Frontal cortex (tissue), 4 donors: ENCODE measurements around the gene SLC26A11. TPM values are rescaled to one million over a fixed set of nuclear protein-coding genes. Genes with fewer than 3 reads are reported as not detected.

Experiments used
- DNase-seq, 2 donors: peaks; one replicate each; pipeline ENCODE4 v3.0.0; 2012; ENCODE audit warnings: low spot score in 2 of 2
- FAIRE-seq: peaks from 2 replicates; lab custom pipeline; 2012; peaks lifted over from hg19 to GRCh38; lab: Jason Lieb, UNC
- total RNA-seq: library from RNA; depleted of rRNA; stranded (reverse); fragments of >200 nt; gene quantifications from one replicate; pipeline ENCODE4 v1.2.3, GENCODE V29; 2014
- donor health status: control.
- donor health status: control.
- donor health status: control.

The SLC26A11 gene
- total RNA-seq, 1 donor from 2014 or later, result 9.8 TPM

DNA sequence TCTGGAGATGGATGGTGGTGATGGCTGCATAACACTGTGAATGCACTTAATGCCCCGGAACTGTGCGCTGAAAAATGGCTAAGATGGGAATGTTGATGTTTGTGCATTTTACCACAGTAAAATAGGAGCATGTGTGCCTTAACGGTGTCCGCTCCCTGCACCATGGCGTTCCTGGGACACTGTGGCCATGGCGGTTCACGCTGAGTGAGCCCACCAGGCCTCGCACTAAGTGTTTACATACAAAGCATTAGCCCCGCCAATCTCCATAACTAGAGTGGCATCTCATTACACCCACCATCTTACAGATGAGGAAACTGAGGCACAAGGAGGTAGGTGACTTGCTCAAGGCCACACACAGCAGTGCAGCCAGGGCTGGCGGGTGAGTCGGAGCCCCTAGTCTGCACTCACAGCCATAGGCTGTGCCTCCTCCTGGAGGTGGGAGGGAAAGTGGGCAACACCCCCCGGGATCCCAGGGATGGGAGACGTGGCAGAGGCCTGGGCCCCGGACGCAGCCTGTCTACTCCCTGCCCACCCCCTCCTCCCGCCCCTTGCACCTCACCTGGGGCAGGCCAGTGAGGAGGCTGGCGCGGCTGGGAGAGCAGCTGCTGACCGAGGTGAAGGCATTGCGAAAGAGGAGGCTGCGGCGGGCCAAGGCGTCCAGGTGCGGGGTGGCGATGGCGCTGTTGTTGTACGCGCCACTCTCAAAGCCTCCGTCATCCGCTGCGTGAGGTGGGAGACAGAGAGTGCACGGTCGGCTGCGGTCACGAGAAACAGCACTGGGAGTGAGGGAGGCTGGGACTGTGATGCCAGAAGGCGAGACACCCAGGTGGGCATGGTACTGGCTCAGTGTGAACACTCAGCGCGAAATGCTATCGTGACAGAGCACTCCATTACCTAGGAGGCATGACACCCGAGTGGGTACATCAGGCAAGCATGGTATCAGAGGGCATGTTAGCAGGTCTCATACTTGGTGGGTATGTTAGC is 3.5 kb upstream of the SLC26A11 start:
- FAIRE-seq, result no peak
- no peak for DNase-seq

DNA sequence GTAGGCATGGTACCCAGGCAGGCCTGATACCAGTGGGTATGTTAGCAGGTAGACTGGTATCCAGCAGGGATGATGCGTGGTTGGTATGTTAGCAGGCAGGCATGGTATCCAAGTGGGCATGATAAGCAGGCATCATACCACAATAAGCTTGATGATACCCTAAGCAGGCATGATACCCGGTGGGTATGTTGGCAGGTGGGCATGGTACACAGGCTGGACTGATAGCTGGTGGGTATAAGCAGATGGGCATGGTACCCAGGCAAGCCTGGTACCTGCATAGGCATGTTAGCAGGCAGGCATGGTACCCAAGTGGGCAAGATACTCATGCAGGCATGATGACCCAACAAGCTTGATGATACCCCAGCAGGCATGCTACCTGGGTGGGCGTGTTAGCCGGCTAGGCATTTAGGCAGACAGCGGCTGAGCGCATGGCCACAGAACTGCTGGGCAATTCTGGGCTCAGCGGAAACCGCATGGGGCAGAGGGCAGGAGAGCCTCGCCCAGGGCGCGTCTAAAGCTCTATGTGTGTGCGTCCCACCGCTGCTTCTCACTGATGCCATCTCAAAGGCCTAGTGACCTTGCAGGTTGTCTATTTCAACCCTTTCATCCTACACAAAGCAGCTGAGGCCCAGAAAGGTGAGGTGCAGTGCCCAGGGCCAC is 2.4 kb upstream of the SLC26A11 start:
- no peak for FAIRE-seq
- DNase-seq, result no peak

DNA sequence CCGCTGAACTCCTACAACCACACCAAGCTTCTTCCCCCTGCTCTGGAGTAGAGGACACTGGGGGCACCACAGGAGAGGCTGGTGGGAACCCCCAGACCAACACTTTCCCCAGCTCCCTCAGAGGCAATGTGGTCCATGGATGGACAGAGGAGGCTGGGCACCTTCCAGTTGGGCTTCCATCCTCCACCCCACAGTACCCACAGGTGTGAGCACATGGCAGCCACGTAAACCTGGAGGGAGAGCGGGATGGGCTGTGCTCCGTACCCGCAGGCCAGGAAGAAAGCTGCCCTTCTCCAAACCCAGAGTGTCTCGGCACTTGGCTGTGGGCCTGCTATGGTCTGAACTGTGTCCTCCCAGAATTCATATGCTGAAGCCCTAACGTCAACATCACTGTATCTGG is 1.8 kb upstream of the SLC26A11 start:
- no peak for FAIRE-seq
- no peak for DNase-seq

DNA sequence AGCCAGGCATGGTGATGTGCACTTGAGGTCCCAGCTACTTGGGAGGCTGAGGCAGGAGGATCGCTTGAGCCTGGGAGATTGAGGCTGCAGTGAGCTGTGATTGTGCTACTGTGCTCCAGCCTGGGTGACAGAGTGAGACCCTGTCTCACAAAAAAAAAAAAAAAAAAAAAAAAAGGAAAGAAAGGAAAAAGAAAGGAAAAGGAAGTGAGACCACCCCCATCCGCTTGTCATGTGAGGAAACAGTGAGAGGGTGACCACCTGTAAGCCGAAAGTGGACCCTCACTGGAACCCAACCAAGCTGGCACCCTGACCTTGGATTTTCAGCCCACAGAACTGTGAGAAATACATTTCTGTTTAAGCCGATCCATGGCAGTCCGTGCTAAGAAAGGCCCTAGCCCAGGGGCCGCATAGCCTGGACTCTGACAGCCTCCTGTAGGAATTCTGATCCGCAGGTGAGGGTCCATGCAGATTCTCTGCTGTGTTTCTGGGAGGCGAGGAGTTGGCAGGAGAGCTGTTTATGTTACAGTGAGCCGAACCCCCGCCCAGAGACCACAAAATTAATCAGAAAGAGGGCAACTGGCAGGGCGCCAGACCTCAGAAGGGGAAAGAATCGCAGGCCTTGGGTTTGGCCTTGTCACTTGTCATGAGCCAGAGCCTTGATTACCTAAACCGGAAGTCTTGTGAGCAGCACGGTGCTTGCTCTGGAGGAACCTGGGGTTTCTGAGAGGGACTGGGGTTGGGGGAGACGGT is 1.0 kb upstream of the SLC26A11 start:
- FAIRE-seq, result no peak
- DNase-seq, result peak; percentile 46 to 60

DNA sequence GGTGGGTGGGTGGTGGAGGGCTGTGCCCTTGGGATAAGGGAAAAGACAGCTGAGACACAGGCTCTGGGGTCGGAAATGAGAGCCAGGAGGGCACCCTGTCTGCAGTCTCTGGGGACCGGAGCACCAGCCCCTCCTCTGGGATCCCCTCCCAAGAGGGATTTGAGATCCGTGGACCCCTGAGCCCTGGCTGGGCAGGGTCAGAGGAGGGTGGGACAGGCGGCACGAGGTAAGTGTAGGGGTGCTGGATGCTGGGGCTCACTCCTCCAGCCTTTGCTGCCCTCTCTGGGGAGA is 519 bp upstream of the SLC26A11 start:
- no peak for FAIRE-seq
- DNase-seq, result no peak

DNA sequence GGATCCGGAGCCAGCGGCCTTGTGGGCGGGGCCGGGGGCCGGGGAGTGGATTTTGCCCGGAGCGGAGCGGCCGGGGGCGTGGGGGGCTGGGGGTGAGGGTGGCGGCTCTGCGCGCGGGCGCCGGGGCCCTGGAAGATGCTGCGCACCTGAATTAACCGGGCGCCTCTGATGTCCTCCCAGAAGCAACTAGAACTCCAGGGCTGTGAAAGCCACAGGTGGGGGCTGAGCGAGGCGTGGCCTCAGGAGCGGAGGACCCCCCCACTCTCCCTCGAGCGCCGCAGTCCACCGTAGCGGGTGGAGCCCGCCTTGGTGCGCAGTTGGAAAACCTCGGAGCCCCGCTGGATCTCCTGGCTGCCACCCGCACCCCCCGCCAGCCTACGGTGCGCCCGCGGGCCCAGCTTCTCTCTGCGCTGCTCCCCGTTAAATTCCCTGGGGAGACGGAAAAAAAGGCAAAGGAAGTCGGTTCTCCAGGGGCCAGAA is 549 bp downstream of the SLC26A11 start:
- peak; percentile 65 to 73 for DNase-seq
- no peak for FAIRE-seq

DNA sequence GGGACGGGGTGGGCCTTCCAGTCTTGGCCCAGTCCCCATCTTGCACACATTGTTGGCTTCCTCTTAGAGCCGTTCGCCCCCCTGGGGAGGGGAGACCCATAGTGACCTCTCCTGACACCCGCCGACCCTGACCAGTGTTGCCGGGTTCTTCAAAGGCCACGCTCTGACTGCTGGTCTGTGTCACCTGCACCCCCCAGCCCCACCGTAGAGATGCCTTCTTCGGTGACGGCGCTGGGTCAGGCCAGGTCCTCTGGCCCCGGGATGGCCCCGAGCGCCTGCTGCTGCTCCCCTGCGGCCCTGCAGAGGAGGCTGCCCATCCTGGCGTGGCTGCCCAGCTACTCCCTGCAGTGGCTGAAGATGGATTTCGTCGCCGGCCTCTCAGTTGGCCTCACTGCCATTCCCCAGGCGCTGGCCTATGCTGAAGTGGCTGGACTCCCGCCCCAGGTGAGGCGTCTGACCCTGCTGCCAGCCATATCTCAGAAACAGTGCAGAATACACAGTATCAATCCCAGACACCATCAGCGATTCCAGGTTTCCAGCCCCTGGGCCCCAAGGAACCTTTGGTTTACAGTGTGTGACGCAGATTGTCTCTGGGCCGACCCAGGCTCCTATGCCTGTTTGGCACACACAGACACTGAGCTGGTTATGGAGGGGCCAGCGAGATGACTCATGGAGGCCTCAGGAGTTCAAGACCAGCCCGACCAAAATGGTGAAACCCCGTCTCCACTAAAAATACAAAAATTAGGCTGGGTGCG is 1.3 kb downstream of the SLC26A11 start:
- DNase-seq (peak in 1 of 2 donors; percentile 41), FAIRE-seq (no peak)

DNA sequence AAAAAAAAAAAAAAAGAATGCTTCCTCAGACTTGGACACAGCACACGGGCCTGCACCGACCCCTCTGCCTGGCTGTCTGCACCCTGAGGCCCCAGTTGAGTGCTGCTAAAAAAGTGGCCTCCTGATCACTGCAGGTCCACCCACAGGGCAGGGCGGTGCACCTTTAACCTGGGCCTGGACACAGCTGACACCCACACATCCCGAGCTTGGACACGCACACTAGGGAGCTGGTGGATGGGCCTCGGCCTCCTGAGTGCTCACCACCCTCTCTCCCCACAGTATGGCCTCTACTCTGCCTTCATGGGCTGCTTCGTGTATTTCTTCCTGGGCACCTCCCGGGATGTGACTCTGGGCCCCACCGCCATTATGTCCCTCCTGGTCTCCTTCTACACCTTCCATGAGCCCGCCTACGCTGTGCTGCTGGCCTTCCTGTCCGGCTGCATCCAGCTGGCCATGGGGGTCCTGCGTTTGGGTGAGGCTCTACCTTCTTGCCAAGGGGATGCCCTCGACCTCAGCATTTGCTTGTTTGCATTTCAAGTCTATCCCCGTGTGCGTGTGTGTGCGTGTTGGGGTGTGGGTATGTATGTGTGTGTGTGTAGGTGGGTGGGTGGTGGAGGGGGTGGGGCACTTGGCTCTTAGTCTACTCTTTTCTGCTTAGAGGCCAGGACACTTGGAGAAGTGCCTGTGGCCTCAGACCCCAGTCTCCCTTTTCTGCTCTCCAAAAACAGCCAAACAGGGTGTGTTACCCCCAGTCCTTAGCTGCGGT is 2.3 kb downstream of the SLC26A11 start:
- no peak for DNase-seq
- no peak for FAIRE-seq

DNA sequence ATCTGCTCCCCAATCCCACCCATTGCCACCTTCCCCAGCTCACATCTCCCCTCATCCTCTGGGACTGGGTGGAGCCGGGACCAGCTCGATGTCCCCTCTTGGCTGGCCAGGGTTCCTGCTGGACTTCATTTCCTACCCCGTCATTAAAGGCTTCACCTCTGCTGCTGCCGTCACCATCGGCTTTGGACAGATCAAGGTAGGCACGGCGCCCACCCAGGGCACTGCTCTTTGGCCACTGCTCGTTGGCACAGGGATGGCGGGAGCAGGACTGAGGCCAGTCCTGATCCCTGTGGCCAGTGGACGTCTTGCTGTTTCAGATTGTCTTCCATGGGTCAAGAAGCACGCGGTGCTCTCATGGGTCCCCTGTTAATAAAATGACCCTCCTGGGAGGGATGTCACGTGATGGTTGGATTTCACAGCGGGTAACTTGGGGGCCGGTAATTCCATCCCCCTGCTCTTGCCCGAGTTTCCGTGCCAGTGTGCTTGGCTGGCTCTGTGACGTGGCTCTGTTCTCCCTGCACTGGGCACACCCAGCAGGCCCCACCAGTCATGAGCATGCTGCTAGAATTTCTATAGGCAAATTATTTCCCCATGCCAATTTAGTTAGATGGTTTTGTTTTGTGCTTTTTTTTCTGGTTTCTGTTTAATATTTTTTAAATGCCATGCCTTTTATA is 3.1 kb downstream of the SLC26A11 start:
- DNase-seq (no peak), FAIRE-seq (no peak)

DNA sequence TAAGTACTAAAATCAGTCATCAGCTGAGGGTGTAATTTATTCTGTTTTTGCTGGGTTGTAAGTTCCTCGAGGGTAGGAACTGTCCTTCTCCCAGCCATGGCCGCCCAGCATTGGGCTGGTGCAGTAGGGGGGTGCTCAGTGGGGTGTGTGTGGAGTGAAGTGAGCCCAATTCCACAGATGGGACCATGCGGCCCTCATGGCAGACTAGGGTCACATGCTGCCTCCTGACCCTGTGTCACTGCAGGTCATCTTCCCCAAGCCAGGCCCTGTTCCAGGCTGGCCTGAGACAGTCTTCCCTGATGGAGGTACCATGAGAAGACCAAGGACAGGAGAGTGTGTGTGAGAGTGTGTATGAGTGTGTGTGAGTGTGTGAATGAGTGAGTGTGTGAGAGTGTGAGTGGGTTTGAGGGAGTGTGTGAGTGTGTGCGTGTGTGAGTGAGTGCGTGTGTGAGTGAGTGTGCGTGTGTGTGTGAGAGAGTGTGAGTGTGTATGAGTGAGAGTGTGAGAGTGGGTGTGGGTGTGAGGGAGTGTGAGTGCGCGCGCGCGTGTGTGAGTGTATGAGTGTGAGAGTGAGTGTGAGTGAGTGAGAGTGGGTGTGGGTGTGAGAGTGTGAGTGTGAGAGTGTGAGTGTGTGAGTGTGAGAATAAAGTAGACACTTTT is 3.7 kb downstream of the SLC26A11 start:
- FAIRE-seq (no peak), DNase-seq (no peak)

DNA sequence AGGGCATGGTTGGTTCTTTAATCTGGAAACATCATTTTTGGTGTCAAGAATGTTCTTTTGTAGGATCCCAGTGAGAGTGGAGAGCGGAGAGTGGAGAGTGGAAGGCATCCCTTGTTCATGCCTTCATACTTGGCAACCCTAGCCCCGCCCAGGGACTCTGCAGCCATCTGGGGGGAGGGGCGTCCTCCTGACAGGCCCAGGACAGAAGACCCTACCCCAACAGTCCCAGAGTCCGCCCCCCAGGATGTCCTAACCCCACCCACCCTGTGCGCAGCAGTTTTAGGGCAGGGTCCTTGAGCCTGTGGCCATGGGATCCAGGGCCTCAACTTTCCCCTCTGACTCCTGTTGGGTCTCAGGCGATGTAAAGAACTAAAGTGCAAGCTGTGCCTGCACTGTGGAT is 4.5 kb downstream of the SLC26A11 start:
- FAIRE-seq (no peak), DNase-seq (no peak)

DNA sequence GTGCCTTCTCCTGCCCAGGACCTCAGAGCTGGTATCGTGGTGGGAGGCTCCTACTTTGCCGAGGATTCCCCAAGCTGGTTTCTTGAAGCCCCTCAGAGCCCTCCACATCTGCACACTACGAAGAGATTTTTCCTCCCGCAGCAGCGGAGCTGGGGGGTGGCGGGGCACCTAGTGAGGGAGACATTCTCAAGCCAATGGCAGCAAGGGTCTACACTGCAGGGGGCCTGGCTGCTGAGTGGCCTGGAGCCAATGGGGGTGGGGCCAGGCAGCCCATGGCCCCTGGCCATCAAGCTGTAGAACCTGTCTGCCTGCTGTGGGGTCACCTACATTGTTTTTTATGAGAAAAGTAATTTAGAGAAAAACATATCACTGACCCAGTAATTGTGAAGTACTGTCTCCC is 5.0 kb downstream of the SLC26A11 start:
- FAIRE-seq, result no peak
- DNase-seq, result no peak

DNA sequence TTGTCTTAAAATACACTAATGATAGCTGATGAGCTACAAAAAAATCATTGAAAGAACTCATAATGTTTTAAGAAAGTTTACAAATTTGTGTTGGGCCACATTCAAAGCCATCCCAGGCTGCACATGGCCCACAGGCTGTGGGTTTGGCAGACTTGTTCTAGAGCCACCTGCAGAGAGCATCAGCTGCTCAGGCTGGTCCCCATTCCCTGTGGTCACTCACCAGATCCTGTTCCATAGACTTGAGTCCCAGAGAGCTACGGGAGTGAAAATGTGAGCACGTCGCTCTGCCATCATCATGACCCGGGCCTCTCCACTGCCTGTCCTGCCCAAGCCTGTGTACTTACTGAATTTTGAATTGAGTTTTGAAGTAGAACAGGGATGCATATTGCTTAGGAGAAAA is 6.9 kb downstream of the SLC26A11 start:
- no peak for DNase-seq
- no peak for FAIRE-seq

DNA sequence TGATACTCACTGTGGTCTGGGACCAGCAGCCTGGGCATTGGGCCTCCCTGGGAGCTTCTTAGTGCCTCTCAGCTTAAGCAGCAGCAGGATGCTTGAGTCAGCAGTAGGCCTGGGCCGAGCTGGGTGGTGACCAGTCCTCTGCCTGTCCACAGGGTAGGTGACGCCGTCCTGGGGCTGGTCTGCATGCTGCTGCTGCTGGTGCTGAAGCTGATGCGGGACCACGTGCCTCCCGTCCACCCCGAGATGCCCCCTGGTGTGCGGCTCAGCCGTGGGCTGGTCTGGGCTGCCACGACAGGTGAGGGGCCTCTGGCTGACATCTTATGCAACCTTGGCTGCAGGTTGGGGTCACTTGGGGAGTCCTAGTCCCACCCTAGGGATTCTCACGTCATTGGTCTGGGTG is 7.4 kb downstream of the SLC26A11 start:
- FAIRE-seq (no peak), DNase-seq (no peak)

DNA sequence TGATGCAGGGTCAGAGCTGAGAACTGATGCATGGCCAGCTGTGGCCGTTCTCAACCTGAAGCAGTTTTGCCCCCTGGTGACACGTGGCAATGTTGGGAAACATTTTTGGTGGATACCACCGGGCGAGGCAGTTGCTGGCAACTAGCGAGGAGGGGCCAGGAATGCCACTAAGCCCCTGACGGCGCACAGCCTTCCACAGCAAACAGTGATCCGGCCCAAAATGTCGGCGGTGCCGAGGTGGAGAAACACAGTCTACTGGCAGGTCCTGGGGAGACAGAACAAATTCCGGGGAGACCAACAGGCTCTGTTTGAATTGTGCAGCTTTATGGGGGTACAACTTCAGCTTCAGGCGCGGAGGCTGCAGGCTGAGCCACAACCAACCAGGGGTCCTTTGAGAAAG is 8.2 kb downstream of the SLC26A11 start:
- no peak for DNase-seq
- no peak for FAIRE-seq

DNA sequence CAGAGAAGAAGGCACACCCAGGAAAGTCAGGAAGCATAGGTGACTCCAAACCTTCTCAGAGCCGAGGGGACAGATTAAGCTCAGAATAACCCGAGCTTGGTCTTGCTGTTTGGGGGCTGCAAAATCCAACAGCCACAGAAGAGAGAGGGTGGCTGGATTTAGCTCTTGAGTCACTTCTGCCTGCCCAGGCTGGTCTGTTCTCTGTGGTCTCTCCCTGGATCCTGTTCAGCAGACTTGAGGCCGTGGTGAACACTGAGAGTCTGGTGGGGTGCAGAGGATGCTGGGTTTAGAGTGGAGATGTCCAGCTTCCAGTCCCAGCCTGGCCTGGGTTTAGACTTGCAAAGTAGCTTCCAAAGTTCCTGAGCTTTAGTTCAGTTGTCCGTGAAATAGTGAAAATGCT is 8.8 kb downstream of the SLC26A11 start:
- FAIRE-seq, result no peak
- DNase-seq, result no peak

DNA sequence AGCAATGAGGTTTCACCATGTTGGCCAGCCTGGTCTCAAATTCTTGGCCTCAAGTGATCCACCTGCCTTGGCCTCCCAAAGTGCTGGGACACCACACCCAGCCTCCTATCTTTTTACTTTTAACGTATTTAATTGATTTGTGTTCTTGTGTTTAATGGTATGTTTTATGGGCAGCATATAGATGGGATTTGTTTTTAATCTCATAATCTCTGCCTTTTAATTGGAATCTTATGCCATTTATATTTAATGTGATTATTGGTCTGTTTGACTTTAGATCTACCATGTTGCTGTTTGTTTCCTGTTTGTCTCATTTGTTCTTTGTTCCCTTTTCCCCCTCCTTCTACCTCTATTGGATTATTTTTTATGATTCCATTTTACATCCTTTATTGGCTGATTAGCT is 12.2 kb downstream of the SLC26A11 start:
- FAIRE-seq (no peak), DNase-seq (no peak)

DNA sequence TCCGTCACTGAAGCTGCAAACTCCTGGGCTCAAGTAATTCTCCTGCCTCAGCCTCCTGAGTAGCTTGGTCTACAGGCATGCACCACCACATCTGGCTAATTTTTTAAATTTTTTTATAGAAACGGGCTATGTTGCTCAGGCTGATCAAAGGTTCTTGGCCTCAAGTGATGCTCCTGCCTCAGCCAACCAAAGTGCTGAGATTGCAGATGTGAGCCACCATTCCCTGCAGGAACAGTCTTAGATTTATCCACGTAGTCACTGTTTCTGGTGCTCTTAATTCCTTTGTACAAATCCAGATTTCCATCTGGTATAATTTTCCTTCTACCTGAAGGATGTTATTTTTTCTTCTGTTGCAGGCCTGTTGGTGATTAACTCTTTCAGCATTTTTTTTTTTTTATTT is 13.0 kb downstream of the SLC26A11 start:
- FAIRE-seq, result no peak
- DNase-seq, result no peak
